GM19452 (cell line): ENCODE results near the gene ECSCR.

Source experiments
- ATAC-seq: cut with Tn5 transposase; IDR thresholded peaks from one replicate; pipeline ENCODE4 v1.9.1; 2021; ENCODE audit not compliant: unreplicated experiment

The ECSCR gene

GRCh38 chr5:139474890-139475791 is 12.6 kb upstream of the ECSCR start:
- ATAC-seq = no peak

GRCh38 chr5:139473565-139473964 is 11.0 kb upstream of the ECSCR start:
- no peak for ATAC-seq

GRCh38 chr5:139473105-139473504 is 10.6 kb upstream of the ECSCR start:
- no peak for ATAC-seq

GRCh38 chr5:139472386-139473030 is 10.0 kb upstream of the ECSCR start:
- ATAC-seq = no peak

GRCh38 chr5:139470821-139471300 is 8.3 kb upstream of the ECSCR start, which contains the start of gene SMIM33:
SMIM33 (plus strand) TSS chr5:139471004; CDS start chr5:139471122, 118 bp downstream.
- no peak for ATAC-seq

GRCh38 chr5:139468421-139468931 is 5.9 kb upstream of the ECSCR start:
- ATAC-seq = no peak

GRCh38 chr5:139461698-139462097 is 845 bp downstream of the ECSCR start:
- ATAC-seq = no peak

GRCh38 chr5:139461176-139461575 is 1.4 kb downstream of the ECSCR start:
- no peak for ATAC-seq

- no peak for ATAC-seq
Observed at GRCh38 chr5:139460455-139460854, 2.1 kb downstream of the ECSCR start.

GRCh38 chr5:139459451-139459934 is 3.0 kb downstream of the ECSCR start:
- peak; percentile 17 for ATAC-seq

GRCh38 chr5:139458580-139459407 is 3.7 kb downstream of the ECSCR start:
- peak; percentile 63 for ATAC-seq

- ATAC-seq = no peak
Observed at GRCh38 chr5:139457653-139458306, 4.8 kb downstream of the ECSCR start.

- no peak for ATAC-seq
Observed at GRCh38 chr5:139457241-139457640, 5.3 kb downstream of the ECSCR start.

- no peak for ATAC-seq
Observed at GRCh38 chr5:139456776-139457175, 5.8 kb downstream of the ECSCR start.

GRCh38 chr5:139454568-139455290 is 7.8 kb downstream of the ECSCR start:
- ATAC-seq = no peak

- no peak for ATAC-seq
Observed at GRCh38 chr5:139453683-139454567, 8.6 kb downstream of the ECSCR start.

- no peak for ATAC-seq
Observed at GRCh38 chr5:139451878-139452660, 10.5 kb downstream of the ECSCR start.

- ATAC-seq = no peak
Observed at GRCh38 chr5:139451176-139451575, 11.4 kb downstream of the ECSCR start.
